GM18951 (cell line): Measurements from ENCODE around the gene PSMB1.
"Not testable (repeated sequence)": the region's sequence is repeated elsewhere in the genome, so short reads cannot be mapped to it uniquely, and the experiment has no call there.

Source experiments
- POLR2A ChIP-seq: IDR thresholded peaks from 4 replicates; pipeline ENCODE4 v1.6.1; 2011; ENCODE audit warnings: mild to moderate bottlenecking; ENCODE audit not compliant: insufficient read length, insufficient read depth; ENCODE audit errors: extremely low read depth
- in situ Hi-C: fragments of 300-500 bp; cut with MboI; formaldehyde crosslinking; loops from one replicate; pipeline ENCODE4 v1.12.0; 2022; ENCODE audit warnings: low sequenced_read_pairs, mixed read lengths, inconsistent platforms; ENCODE audit not compliant: unreplicated experiment

Gene PSMB1

DNA sequence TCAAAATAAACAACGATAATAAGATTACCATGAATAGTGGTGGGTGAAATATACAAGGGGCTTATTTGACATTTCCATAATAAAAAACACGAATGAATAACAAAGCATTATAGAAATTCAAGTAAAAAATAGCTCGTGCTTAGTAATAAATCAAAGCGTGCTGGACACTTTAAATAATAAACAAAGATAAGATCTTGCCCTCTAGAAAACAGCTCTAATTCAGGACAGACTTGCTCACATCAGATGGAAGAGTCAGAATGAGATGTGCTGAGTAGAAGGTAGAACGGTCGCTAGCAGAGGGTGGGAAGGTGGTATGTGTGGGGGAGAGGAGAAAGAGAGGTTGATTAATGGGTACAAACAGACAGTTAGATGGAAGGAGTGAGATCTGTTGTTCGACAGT, 27.3 kb downstream of the PSMB1 start:
- no peak for TF ChIP-seq POLR2A
- in situ Hi-C loops, result no loop called here

DNA sequence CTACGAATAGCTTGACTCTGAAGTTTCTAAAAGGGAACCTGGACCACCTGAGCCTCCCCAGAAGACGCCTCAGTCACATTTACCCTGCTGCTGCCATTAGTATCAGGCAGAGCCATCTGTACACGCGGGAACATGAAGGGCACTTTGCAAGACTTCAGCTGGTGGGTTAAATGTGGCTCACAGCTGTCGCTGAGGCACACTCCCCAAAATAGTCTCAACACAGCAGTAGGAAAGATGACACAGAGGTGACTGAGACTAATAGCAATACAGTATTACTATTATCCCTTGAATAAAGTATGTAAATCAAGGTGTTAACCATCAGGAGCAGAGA, 29.0 kb downstream of the PSMB1 start:
- in situ Hi-C loops, result no loop called here
- TF ChIP-seq POLR2A, result no peak

DNA sequence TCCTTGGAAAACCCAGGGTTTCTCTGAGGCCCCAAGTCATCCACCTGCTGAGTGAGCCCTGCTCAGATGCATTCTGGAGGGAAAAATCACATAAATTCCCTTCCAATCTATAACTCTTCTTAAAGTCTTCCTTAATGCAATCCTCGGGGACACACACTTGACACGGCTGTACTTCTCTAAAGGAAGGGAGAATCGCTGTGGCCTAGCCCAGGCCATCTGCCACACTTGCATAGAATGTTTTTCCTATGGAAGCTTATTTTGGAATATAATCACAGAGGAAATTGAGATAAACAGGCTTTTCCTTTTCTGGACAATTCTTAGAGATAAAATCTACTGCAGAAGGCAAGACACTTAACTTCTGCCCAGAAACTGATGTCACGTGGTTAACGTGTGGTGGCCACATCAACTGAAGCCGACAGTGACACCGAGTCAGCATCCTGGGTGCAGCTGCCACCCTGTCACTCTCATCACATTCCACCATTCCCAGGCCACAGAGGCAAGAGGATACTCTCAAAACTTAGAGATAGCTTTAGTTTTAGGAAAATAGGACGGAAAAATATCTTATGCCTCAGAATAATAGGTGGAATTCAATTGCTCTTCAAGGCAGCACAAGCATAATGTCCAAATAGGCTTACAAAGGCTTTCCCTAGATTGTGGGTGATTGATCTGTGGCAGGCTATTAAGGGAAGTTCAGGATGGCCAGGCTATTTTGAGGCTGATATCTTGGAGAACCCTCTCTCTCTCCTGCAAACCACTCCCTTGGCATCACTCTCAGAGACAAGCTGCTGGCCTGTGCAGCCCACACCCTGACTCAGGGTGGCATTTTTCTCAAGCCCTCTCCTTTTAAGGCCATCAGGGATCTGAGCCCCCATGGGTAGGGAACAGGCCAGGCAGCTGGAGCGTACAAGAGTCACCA, 29.6 kb downstream of the PSMB1 start:
- TF ChIP-seq POLR2A, result no peak
- in situ Hi-C loops, result no loop called here

DNA sequence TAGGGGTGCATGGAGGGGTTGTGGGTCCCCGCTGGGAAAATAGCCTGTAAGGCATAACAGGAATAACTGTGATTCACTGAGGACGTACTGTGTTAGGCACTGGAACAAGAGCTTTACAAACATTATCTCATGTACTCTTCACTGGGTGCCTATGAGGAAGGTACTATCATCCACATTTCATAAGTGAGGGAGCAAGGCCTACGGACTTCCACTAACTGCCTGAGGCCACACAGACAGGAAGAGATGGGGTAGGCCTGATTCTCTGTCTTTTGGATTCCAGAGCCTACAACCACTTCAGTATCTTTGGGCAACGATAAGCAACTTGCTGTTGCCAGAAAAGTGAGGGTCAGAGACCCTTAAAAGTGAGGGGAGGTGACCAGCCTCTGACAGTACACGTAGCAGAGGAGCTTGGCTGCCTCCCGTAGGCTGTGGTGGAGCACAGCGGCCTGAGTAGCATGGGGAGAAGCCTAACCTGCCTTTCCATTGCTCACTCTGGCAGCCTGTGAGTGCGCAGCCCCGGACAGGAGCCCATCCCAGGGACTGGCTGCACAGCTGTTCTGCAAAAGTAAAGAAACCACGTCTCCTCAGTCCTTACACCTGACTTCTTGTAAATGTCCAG, 30.4 kb downstream of the PSMB1 start:
- no peak for TF ChIP-seq POLR2A
- in situ Hi-C loops, result no loop called here

DNA sequence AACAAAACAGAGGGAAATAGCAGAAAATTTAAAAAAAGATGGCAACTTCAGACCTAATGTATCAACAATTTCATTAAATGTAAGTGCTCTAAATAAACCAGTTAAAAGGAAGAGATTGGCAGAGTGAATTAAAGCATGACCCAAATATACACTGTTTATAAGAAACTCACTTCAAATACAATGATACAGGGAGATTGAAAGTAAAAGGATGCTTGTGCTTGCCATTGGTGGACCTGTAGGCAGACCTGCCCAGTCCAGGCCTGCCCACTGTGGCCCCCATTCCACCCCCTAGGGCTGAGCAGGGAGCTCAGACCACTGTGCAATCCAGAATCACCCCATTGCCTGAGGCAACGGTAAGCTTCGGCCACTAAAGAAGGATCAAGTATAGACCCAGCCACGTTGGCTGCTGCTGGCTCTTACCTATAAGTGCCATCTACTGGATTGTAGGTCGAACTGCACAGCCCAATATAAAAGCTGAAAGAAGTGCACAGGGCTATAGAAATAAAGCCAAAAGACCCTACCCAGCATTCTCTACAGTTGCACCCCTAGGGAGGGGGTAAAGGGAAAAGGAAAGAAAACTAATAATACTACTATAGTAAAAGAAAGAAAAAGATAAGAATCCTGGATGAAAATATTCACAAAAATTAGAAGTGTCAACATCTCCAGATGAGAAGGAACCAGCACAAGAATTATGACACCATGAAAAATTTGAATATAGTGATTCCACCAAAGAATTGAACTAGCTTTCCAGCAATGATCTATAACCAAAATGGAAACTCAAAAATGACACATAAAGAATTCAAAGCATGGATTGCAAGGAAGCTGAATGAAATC, 36.1 kb downstream of the PSMB1 start:
- in situ Hi-C loops, result no loop called here
- TF ChIP-seq POLR2A, result no peak

DNA sequence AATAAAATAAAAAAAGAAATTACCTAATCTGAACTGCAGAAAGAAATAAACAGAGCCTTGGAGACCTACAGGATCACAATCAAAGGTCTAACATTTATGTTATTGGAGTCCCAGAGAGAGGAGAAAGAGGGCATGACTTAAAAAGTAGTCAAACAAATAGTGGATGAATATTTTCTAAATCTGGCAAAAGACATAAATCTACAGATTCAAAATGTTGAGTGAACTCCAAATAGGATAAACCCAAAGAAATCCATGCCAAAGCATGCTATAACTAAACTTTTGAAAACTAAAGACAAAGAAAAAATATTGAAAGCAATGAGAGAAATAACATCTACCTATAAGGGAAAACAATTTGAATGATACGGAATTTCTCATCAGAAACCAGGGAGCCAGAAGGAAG, 38.2 kb downstream of the PSMB1 start:
- in situ Hi-C loops, result no loop called here
- TF ChIP-seq POLR2A, result no peak

DNA sequence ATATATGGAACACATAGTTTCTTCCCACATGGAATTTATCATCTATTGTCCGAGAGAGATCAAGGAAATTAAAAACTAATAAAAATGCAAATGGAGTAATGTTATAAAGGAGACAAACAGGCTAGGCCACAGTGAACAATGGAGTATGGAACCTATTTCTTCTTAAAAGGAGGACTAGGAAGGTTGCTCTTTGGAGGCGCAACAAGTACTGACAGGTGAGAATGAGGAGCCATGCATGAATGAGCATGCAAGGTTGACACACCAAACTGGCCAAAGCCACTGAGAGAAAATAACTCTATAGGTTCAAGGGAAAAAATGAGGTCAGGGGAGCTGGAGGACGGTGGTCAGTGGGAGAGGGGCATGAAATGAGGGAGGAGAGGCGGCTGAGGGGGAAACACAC, 40.9 kb downstream of the PSMB1 start:
- TF ChIP-seq POLR2A, result no peak
- in situ Hi-C loops, result no loop called here

DNA sequence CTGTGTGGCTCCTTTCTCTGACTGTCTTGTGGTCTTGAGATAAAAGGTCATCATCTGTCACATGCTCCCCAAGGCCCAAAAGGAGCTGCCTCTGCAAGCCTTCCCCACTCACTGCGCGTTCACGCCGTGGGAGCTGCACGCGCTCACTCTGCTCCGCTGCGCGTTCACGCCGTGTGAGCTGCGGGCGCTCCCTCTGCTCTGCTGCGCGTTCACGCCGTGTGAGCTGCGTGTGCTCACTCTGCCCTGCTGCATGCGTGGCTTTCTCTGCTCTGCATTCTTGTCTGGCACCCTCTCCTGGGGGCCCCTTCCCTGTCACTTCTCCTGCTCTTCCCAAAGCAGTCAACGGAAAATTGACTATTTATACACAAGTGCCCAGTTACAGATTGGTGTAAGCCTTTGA, 42.5 kb downstream of the PSMB1 start:
- no peak for TF ChIP-seq POLR2A
- in situ Hi-C loops, result no loop called here

DNA sequence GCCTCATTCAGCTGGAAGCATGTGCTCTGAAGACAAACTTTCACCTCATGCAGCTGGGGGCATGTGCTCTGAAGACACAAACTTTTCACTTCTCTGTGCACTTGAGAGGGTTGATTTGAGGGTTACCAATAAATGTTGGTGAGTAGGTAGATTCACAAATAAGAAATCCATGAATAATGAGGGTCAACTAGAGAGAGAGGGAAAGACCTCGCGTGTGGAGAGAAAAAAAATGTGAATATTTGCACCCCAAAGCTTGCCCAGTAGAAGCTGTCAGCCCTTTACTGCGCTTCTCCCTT, 43.4 kb downstream of the PSMB1 start:
- in situ Hi-C loops, result no loop called here
- no peak for TF ChIP-seq POLR2A

DNA sequence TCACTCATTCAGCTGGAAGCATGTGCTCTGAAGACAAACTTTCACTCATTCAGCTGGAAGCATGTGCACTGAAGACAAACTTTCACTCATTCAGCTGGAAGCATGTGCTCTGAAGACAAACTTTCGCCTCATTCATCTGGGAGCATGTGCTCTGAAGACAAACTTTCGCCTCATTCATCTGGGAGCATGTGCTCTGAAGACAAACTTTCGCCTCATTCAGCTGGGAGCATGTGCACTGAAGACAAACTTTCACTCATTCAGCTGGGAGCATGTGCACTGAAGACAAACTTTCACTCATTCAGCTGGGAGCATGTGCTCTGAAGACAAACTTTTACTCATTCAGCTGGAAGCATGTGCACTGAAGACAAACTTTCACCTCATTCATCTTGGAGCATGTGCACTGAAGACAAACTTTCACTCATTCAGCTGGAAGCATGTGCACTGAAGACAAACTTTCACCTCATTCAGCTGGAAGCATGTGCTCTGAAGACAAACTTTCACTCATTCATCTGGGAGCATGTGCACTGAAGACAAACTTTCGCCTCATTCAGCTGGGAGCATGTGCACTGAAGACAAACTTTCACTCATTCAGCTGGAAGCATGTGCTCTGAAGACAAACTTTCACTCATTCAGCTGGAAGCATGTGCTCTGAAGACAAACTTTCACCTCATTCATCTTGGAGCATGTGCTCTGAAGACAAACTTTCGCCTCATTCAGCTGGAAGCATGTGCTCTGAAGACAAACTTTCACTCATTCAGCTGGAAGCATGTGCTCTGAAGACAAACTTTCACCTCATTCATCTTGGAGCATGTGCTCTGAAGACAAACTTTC, 44.0 kb downstream of the PSMB1 start:
- in situ Hi-C loops, result not testable (repeated sequence)

DNA sequence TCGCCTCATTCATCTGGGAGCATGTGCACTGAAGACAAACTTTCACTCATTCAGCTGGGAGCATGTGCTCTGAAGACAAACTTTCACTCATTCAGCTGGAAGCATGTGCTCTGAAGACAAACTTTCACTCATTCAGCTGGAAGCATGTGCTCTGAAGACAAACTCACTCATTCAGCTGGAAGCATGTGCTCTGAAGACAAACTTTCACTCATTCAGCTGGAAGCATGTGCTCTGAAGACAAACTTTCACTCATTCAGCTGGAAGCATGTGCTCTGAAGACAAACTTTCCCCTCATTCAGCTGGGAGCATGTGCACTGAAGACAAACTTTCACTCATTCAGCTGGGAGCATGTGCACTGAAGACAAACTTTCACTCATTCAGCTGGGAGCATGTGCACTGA, 44.8 kb downstream of the PSMB1 start:
- in situ Hi-C loops, result not testable (repeated sequence)

DNA sequence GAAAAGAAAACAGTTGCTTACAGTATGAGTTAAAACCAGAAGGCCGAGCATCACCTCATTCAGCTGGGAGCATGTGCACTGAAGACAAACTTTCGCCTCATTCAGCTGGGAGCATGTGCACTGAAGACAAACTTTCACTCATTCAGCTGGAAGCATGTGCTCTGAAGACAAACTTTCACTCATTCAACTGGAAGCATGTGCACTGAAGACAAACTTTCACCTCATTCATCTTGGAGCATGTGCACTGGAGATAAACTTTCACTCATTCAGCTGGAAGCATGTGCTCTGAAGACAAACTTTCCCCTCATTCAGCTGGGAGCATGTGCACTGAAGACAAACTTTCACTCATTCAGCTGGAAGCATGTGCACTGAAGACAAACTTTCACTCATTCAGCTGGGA, 45.4 kb downstream of the PSMB1 start:
- in situ Hi-C loops, result not testable (repeated sequence)

DNA sequence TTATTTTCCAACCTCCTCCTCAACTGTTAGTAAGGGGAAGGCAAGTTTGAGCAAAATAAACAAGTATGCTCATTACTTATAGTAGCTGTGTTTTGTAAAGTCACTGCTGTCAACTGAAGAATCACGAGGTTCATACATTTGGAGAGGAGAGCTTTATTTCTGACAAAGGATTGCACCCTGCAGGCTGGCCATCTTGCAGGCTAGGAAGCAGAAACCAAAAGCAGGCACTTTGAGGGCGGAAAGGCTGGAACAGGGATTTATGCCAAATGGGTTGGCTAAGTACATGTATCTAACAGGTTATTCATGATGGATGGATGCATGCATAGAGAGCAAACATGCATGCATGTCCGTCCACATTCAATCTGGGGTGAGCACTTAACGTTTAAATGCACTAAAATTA, 46.7 kb downstream of the PSMB1 start:
- no peak for TF ChIP-seq POLR2A
- in situ Hi-C loops, result no loop called here

DNA sequence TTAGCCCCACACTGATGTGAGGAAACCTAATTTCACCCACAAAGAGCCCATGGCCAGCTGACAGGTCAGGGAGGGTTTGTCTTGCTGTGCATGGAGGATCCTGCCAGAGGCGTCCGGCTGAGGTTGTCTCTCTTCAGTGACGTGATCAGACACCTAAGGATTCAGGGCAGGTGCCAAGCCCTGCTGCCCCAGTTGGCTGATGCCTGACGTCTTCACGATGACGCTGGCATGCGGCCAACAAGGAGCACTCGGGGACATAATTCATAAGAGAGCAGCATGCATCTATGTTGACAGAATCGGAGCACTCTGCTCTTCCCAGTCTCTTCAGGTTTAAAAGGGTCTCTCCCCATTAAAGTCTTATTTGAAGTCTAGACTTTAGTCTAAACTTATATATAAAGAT, 47.8 kb downstream of the PSMB1 start:
- in situ Hi-C loops, result no loop called here
- no peak for TF ChIP-seq POLR2A
